ENCODE measurements around the gene ECHS1.

Gene ECHS1

DNA sequence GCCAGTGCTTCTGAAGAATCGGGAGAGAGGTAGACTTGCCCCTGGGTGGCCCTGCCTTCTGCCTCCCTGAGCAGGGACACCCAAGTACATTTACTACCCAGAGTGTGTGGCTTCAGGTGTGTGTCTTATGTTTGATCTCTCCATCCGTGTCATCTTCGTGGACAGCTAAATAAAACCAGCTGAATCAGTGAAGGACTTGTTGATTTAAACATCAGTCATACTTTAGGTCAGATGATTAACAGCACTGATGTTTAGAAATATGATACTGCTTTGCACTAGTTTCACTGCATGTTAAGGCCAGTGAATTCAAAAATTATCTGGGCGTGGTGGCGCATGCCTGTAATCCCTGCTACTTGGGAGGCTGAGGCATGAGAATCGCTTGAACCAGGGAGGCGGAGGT, 24.8 kb upstream of the ECHS1 start:
- no peaks in the 10 kb centered on the region for H3F3A ChIP-seq (ENCODE audit: insufficient read depth, low read length)
- no peaks in the 10 kb centered on the region for H3K9me3 ChIP-seq (ENCODE audit: low read length)
- no peak overlapping the region for H2AFZ ChIP-seq (ENCODE audit: low read length)
- no peaks in the 10 kb centered on the region for H3K27me3 ChIP-seq (ENCODE audit: insufficient read depth, low read length)
- H3K27ac ChIP-seq (ENCODE audit: low read depth, low read length, poor library complexity, severe bottlenecking), result no peak overlapping the region
- H3K9ac ChIP-seq (ENCODE audit: low read length), result no peak overlapping the region
- peaks cover 59% of the 10 kb centered on the region for H3K36me3 ChIP-seq (ENCODE audit: insufficient read depth, low read length)
- H3K4me2 ChIP-seq (ENCODE audit: low read length), result no peak overlapping the region
- H4K20me1 ChIP-seq (ENCODE audit: insufficient read depth, low read length), result no peaks in the 10 kb centered on the region
- H3K4me1 ChIP-seq (ENCODE audit: insufficient read depth, low read length, severe bottlenecking), result peaks cover 17% of the 10 kb centered on the region
- TF ChIP-seq, protein P1, sequence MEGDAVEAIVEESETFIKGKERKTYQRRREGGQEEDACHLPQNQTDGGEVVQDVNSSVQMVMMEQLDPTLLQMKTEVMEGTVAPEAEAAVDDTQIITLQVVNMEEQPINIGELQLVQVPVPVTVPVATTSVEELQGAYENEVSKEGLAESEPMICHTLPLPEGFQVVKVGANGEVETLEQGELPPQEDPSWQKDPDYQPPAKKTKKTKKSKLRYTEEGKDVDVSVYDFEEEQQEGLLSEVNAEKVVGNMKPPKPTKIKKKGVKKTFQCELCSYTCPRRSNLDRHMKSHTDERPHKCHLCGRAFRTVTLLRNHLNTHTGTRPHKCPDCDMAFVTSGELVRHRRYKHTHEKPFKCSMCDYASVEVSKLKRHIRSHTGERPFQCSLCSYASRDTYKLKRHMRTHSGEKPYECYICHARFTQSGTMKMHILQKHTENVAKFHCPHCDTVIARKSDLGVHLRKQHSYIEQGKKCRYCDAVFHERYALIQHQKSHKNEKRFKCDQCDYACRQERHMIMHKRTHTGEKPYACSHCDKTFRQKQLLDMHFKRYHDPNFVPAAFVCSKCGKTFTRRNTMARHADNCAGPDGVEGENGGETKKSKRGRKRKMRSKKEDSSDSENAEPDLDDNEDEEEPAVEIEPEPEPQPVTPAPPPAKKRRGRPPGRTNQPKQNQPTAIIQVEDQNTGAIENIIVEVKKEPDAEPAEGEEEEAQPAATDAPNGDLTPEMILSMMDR (IDR thresholded peaks at IDR 0.05; ENCODE audit: low read length), result no peak
- no peak overlapping the region for H3K4me3 ChIP-seq (ENCODE audit: low read depth, low read length, poor library complexity, severe bottlenecking)
- no peaks in the 10 kb centered on the region for H3K9me2 ChIP-seq (ENCODE audit: low read depth, low read length)
- H3K79me2 ChIP-seq (ENCODE audit: insufficient read depth, low read length), result peaks cover 12% of the 10 kb centered on the region

DNA sequence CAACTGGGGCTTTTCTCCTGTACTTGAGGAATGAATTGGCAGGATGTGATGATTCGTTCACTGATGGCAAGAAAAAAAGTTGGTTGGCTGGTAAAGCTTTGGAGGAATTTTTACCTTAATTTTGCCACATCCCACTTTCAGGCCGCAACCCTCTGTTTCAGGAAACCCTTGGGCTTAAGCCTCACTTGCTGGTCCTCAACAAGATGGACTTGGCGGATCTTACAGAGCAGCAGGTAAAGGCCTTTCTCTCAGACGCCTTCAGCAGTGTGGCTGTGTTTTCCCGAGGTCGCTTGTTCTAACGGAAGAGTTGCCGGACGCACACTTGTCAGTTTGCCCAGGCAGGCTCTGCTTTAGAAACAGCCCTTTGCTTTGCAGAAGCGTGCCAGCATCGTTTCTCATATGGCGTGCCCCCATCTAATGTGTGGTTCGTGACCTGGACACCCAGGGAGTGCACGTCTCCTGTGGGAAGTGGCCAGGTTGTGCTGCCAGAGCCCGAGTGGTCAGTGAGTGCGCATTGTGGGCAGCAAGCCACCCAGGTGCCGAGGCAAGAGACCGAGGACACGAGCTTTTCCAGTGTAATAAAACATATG, 23.0 kb upstream of the ECHS1 start:
- Histone ChIP-seq H3K9ac (ENCODE audit: low read length) (no peak overlapping the region), H3K36me3 (ENCODE audit: insufficient read depth, low read length) (peaks cover 41% of the 10 kb centered on the region), H4K20me1 (ENCODE audit: insufficient read depth, low read length) (no peaks in the 10 kb centered on the region), H3K79me2 (ENCODE audit: insufficient read depth, low read length) (peaks cover 12% of the 10 kb centered on the region), H3F3A (ENCODE audit: insufficient read depth, low read length) (no peaks in the 10 kb centered on the region), H3K27me3 (ENCODE audit: insufficient read depth, low read length) (no peaks in the 10 kb centered on the region), H3K9me3 (ENCODE audit: low read length) (no peaks in the 10 kb centered on the region), H3K4me2 (ENCODE audit: low read length) (no peak overlapping the region), H3K27ac (ENCODE audit: low read depth, low read length, poor library complexity, severe bottlenecking) (no peak overlapping the region), H3K4me3 (ENCODE audit: low read depth, low read length, poor library complexity, severe bottlenecking) (no peak overlapping the region), H2AFZ (ENCODE audit: low read length) (no peak overlapping the region), H3K4me1 (ENCODE audit: insufficient read depth, low read length, severe bottlenecking) (peaks cover 24% of the 10 kb centered on the region), H3K9me2 (ENCODE audit: low read depth, low read length) (no peaks in the 10 kb centered on the region)
- TF ChIP-seq, protein P1 (IDR thresholded peaks at IDR 0.05; ENCODE audit: low read length), result no peak
- no peak for TF ChIP-seq EZH2 (IDR thresholded peaks at IDR 0.05; ENCODE audit: borderline replicate concordance, low read length)

DNA sequence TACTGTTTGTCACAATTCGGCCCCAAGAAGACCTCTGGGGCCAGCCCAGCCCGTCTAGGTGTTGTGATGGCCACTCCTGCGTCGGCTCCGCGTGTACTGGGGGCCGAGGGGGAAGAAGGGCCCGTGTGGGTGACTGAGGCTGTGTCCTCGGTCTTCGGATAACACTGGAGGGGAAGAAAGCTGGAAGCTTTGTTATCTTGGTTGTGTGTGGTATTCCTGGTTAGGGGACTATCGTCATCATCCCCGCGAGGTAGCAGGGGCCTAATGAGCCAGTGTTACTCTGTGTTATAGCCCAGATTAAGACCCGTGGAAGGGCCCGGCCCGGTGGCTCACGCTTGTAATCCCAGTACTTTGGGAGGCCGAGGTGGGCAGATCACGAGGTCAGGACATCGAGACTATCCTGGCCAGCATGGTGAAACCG, 21.7 kb upstream of the ECHS1 start:
- Histone ChIP-seq H4K20me1 (ENCODE audit: insufficient read depth, low read length) (no peaks in the 10 kb centered on the region), H2AFZ (ENCODE audit: low read length) (no peak overlapping the region), H3K4me1 (ENCODE audit: insufficient read depth, low read length, severe bottlenecking) (peaks cover 37% of the 10 kb centered on the region), H3K79me2 (ENCODE audit: insufficient read depth, low read length) (peaks cover 12% of the 10 kb centered on the region), H3K36me3 (ENCODE audit: insufficient read depth, low read length) (peaks cover 31% of the 10 kb centered on the region), H3K4me2 (ENCODE audit: low read length) (peak overlapping the region; percentile 100), H3K9me3 (ENCODE audit: low read length) (no peaks in the 10 kb centered on the region), H3K9me2 (ENCODE audit: low read depth, low read length) (no peaks in the 10 kb centered on the region), H3K27ac (ENCODE audit: low read depth, low read length, poor library complexity, severe bottlenecking) (peak overlapping the region; percentile 50), H3F3A (ENCODE audit: insufficient read depth, low read length) (no peaks in the 10 kb centered on the region), H3K27me3 (ENCODE audit: insufficient read depth, low read length) (no peaks in the 10 kb centered on the region), H3K4me3 (ENCODE audit: low read depth, low read length, poor library complexity, severe bottlenecking) (peak overlapping the region; percentile 99), H3K9ac (ENCODE audit: low read length) (peak overlapping the region; percentile 100)
- TF ChIP-seq, protein P1 (IDR thresholded peaks at IDR 0.05; ENCODE audit: low read length), result no peak
- no peak for TF ChIP-seq EZH2 (IDR thresholded peaks at IDR 0.05; ENCODE audit: borderline replicate concordance, low read length)
